Heart left ventricle (tissue), 13 donors: Measurements from ENCODE around the gene POC1A.
"Not testable (repeated sequence)": the region's sequence is repeated elsewhere in the genome, so short reads cannot be mapped to it uniquely, and the experiment has no call there.

Experiments used
- CTCF ChIP-seq, 12 donors: fragments of 200-600 bp; sonication (generic) in 4 of 12; IDR thresholded peaks; one replicate each; pipeline versions ENCODE4 v1.5.0 to v1.8.0; 2018 to 2022; ENCODE audit warnings: antibody characterized with exemption in 12 of 12, mild to moderate bottlenecking in 5 of 12
- POLR2A ChIP-seq, 2 donors: fragments of 450-650 bp; IDR thresholded peaks; one replicate each; pipeline ENCODE4 v1.6.1; 2017; ENCODE audit warnings: antibody characterized with exemption in 2 of 2, mild to moderate bottlenecking in 2 of 2, moderate library complexity in 2 of 2
- donor health status: ischemic (EF 13 %, LVEDD 7.1; RV severe dilation, severe dysfunction).
- donor health status: DM: no; HTN: yes; CAD: no.
- donor health status: DM: no; HTN: no; CAD: no.
- donor health status: ischemic (EF 25% LVEDD 6.9; RV normal size, moderate dysfunction).
- donor health status: ischemic (EF 25% LVEDD 5.7; RV mildly dilated, moderate dysfunction).
- donor health status: ischemic (EF 35%, LVEDD 5.7; RV mildly dilated, moderate dysfunction).
- donor health status: nonischemic (EF 11% LVEDD 7.7; RV severe dilation, severe dysfunction).
- donor health status: DM: yes; HTN: yes; CAD: no.
- donor health status: PGD.
- donor health status: ischemic (EF 29% LVEDD 5.4; RV normal size, mild dysfunction).
- donor health status: nonischemic (EF 23%, LVEDD 6.1; RV moderate dilation, normal function).

GRCh38 chr3:52178126-52178525, 23.9 kb upstream of the POC1A start:
- not testable (repeated sequence) for TF ChIP-seq POLR2A, CTCF (IDR thresholded peaks at IDR 0.05)
